Mesendoderm (in vitro differentiated cells): ENCODE data around the gene GTPBP2.

Source experiments
- DNase-seq: peaks from one replicate; pipeline ENCODE4 v3.0.0; 2013
- H2AK5ac ChIP-seq: 2 replicates; pipeline ENCODE4 v1.6.1; 2013; ENCODE audit warnings: low read length, inconsistent platforms
- H2BK120ac ChIP-seq: 2 replicates; pipeline ENCODE4 v1.6.1; 2013; ENCODE audit warnings: low read depth, mild to moderate bottlenecking, low read length, moderate library complexity, mixed read lengths
- H2BK15ac ChIP-seq: replicated peaks from 2 replicates; pipeline ENCODE4 v1.6.1; 2013; ENCODE audit warnings: low read depth, mild to moderate bottlenecking, moderate library complexity
- H2BK5ac ChIP-seq: 2 replicates; pipeline ENCODE4 v1.6.1; 2013; ENCODE audit warnings: low read length, inconsistent platforms
- H3K18ac ChIP-seq: 2 replicates; pipeline ENCODE4 v1.6.1; 2013; ENCODE audit warnings: mild to moderate bottlenecking, low read length, mixed read lengths
- H3K23ac ChIP-seq: one replicate; pipeline ENCODE4 v1.6.1; 2013; ENCODE audit warnings: low read length
- H3K27ac ChIP-seq: 2 replicates; pipeline ENCODE4 v1.5.1; 2013; ENCODE audit warnings: low read depth, mild to moderate bottlenecking, inconsistent platforms, low read length, moderate library complexity
- H3K27me3 ChIP-seq: 2 replicates; pipeline ENCODE4 v1.6.1; 2013; ENCODE audit warnings: low read length, control low read depth, mild to moderate bottlenecking, inconsistent platforms; ENCODE audit not compliant: insufficient read depth, poor library complexity
- H3K36me3 ChIP-seq: 2 replicates; pipeline ENCODE4 v1.6.1; 2013; ENCODE audit warnings: low read length, inconsistent platforms; ENCODE audit not compliant: control insufficient read depth, insufficient read depth
- H3K4ac ChIP-seq: one replicate; pipeline ENCODE4 v1.6.1; 2013; ENCODE audit warnings: low read depth, mild to moderate bottlenecking, low read length, moderate library complexity
- H3K4me1 ChIP-seq: 2 replicates; pipeline ENCODE4 v1.6.1; 2013; ENCODE audit warnings: low read depth, low read length, inconsistent platforms; ENCODE audit not compliant: control insufficient read depth
- H3K4me2 ChIP-seq: 2 replicates; pipeline ENCODE4 v1.6.1; 2013; ENCODE audit warnings: low read length
- H3K4me3 ChIP-seq: 2 replicates; pipeline ENCODE4 v1.5.1; 2013; ENCODE audit warnings: mild to moderate bottlenecking, low read length
- H3K56ac ChIP-seq: one replicate; pipeline ENCODE4 v1.6.1; 2013; ENCODE audit warnings: low read length
- H3K79me1 ChIP-seq: 2 replicates; pipeline ENCODE4 v1.6.1; 2013; ENCODE audit warnings: low read length, inconsistent platforms
- H3K79me2 ChIP-seq: 2 replicates; pipeline ENCODE4 v1.6.1; 2013; ENCODE audit warnings: mild to moderate bottlenecking, low read length; ENCODE audit not compliant: control insufficient read depth, insufficient read depth
- H3K9ac ChIP-seq: 2 replicates; pipeline ENCODE4 v1.6.1; 2013; ENCODE audit warnings: low read length, inconsistent platforms
- H4K5ac ChIP-seq: one replicate; pipeline ENCODE4 v1.6.1; 2013; ENCODE audit warnings: low read length
- H4K8ac ChIP-seq: one replicate; pipeline ENCODE4 v1.6.1; 2013; ENCODE audit warnings: low read depth, mild to moderate bottlenecking, control low read depth, low read length, moderate library complexity
- WGBS: extraction: QIAGEN DNeasy Blood & Tissue Kit; methylation state at CpG from one replicate; pipeline ENCODE4 v1.1.7; 2013; ENCODE audit warnings: low lambda C conversion rate, missing lambda C conversion rate; ENCODE audit not compliant: insufficient coverage; ENCODE audit errors: extremely low coverage; 5-methylcytosine and 5-hydroxymethylcytosine counted together

The GTPBP2 gene

DNA sequence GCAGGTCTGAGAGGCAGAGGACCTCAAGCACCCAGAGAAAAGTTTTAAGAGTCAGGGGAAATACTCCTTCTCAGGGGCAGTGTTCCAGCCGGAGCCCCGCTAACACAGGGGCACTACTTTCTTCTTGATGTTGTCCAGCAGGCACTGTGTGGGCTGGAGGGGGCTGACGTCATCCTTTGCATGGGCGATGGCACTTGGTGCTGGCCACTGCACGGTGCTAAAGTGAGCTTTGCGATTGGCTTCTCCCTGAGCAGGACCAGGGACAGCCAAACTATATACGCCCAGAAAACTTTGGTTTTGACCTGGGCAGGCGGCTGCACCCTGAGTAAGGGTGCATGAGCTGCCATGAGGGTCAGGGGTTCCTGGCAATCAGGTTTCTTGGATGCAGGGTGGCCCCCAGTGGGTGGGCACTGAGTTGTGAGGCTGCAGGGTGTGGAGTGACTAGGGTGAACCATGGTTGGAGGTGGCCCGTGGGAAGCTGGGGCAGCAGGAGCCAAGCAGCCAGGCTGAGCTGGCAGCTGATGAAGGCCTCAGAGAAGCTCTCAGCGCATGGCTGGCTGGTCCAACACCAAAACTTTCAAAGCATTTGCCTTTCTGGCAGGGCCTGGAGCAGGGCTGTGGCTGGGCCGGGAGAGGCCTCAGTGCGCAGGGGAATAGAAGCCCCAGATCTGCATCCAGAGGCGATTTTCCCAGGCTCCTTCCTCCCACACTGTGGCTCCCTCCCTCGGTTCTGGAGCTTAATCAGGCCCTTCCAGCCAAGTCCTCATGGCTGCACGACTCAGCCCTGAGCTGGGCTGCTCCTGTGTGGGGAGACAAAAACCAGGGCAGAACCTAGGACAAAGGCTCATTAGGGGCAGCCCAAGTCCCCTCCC, 40.2 kb upstream of the GTPBP2 start:
- no peak overlapping the region for H3K27ac ChIP-seq

DNA sequence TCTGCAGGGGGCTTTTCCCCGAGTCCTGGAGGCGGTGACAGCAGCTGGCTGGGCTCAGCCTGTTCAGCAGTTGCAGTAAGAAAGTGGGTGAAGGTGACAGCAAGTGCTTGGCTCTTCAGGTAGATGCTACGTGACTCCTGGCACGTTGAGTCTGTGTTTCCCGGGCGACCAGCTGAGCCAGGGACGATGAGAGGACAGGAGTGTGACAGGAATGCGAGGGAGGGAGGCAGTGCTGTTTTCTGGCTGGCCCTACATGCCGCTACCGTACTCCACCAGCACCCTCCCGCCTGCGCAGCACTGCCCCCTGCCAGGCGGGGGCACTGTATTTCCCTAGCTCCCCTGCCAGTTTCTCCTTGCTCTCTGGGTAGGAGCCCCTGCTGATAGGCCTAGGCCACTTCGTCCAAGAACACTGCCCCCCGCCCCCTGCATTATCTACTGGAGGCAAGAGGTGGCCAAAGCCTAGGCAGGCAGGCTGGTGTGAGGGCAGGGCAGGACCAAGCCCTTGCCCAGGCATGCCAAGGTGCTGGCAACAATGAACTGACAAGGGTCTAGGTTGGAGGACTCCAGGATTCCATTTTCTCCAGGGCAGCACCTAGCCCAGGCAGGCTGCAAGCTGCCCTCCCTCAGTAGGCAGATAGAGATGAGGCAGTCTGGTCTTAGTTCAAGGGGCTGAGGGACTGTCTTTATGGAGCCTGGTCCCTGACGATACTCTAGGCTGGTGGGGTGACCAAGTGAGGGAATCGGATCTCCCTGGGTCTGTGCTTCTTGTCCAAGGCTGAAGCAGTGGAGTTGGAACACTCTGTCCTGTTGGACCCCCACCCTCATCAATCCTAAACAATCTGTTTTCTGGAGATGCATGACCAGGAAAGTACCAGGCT, 39.3 kb upstream of the GTPBP2 start:
- peaks cover 3% of the 10 kb centered on the region for H3K36me3 ChIP-seq
- H3K4me2 ChIP-seq = no peak overlapping the region
- H3K23ac ChIP-seq = peak overlapping the region; percentile 74
- no peak overlapping the region for H3K4ac ChIP-seq
- no peaks in the 10 kb centered on the region for H3K79me2 ChIP-seq
- H3K4me1 ChIP-seq = peaks cover 15% of the 10 kb centered on the region
- peak; percentile 92 for DNase-seq
- no peaks in the 10 kb centered on the region for H3K27me3 ChIP-seq
- H2BK120ac ChIP-seq = no peak overlapping the region
- no peak overlapping the region for H4K8ac ChIP-seq
- H3K56ac ChIP-seq = peak overlapping the region; percentile 67
- H2BK15ac ChIP-seq = no peak overlapping the region
- no CpG with 5 or more reads among the region's 17 CpGs for WGBS
- H3K79me1 ChIP-seq = no peaks in the 10 kb centered on the region
- peak overlapping the region; percentile 45 for H2AK5ac ChIP-seq
- no peak overlapping the region for H4K5ac ChIP-seq
- H2BK5ac ChIP-seq = peak overlapping the region; percentile 25
- H3K9ac ChIP-seq = peak overlapping the region; percentile 45
- H3K27ac ChIP-seq = no peak overlapping the region
- H3K18ac ChIP-seq = no peak overlapping the region
- no peak overlapping the region for H3K4me3 ChIP-seq

More for the DNA sequence above, 40.2 kb upstream of the GTPBP2 start:
- no peak overlapping the region for H2AK5ac ChIP-seq
- DNase-seq = peak; percentile 59
- no peaks in the 10 kb centered on the region for H3K27me3 ChIP-seq
- WGBS = no CpG with 5 or more reads among the region's 15 CpGs
- H2BK120ac ChIP-seq = no peak overlapping the region
- no peak overlapping the region for H3K4me3 ChIP-seq
- no peak overlapping the region for H2BK15ac ChIP-seq
- no peaks in the 10 kb centered on the region for H3K79me1 ChIP-seq
- no peak overlapping the region for H3K4me2 ChIP-seq
- H3K23ac ChIP-seq = peak overlapping the region; percentile 74
- H3K18ac ChIP-seq = no peak overlapping the region
- H3K56ac ChIP-seq = peak overlapping the region; percentile 69
- peaks cover 8% of the 10 kb centered on the region for H3K36me3 ChIP-seq
- H3K4ac ChIP-seq = no peak overlapping the region
- no peaks in the 10 kb centered on the region for H3K79me2 ChIP-seq
- no peak overlapping the region for H4K8ac ChIP-seq
- no peak overlapping the region for H2BK5ac ChIP-seq
- H3K9ac ChIP-seq = peak overlapping the region; percentile 41
- no peak overlapping the region for H4K5ac ChIP-seq
- peaks cover 15% of the 10 kb centered on the region for H3K4me1 ChIP-seq

DNA sequence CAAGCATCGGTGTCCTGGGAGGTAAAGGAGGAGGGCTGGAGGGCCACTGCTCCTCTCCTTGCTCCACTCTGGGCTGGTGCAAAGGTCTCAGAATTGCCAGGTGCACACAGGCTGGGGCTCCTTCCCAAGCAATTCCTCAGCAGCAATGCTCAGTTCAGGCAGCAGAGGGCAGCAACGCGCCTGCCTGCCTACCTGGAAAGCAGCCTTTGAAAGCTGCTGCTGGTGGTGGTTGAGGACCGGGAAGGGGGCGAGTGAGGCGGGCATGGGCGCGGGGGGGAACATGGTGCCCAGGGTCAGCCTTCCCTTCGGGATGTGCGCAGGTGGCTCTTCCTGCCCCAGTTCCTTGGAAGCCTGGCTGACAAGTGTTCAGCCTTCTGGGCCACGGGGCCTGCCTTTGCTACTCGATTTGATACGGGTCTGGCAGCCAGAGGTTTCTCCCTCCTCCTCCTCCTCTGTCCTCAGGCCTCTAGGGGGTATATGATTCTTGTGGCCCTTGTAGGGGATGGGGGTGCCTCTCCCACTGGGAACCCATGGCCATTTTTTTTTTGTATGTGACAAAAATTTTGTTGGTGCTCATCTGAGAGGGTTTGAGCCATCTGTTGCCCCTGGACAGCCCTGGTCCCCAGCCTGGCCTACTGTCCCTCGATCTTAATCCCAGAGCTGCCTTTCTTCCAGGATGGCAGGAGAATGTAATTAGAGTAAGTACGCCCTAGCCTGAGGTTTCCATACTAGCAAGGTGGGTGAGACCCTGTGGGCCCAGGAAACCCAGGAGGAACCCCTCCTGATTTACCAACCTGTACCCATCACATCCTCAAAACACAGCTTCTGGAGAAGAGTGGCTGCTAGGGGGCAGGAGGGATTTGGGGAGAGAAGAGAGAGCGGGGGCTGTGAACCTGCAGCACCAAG, 38.4 kb upstream of the GTPBP2 start:
- Histone ChIP-seq H3K23ac (no peak overlapping the region), H3K79me2 (no peaks in the 10 kb centered on the region), H2BK15ac (no peak overlapping the region), H3K4me2 (peak overlapping the region; percentile 6), H3K4ac (no peak overlapping the region), H3K56ac (peak overlapping the region; percentile 50), H2AK5ac (no peak overlapping the region), H4K5ac (no peak overlapping the region), H3K27ac (no peak overlapping the region), H3K9ac (peak overlapping the region; percentile 28), H3K4me1 (peaks cover 15% of the 10 kb centered on the region), H3K36me3 (peaks cover 3% of the 10 kb centered on the region), H3K79me1 (no peaks in the 10 kb centered on the region), H2BK5ac (no peak overlapping the region), H3K4me3 (no peak overlapping the region), H3K18ac (no peak overlapping the region), H3K27me3 (no peaks in the 10 kb centered on the region), H4K8ac (no peak overlapping the region), H2BK120ac (no peak overlapping the region)
- peak; percentile 80 for DNase-seq
- WGBS = no CpG with 5 or more reads among the region's 16 CpGs

DNA sequence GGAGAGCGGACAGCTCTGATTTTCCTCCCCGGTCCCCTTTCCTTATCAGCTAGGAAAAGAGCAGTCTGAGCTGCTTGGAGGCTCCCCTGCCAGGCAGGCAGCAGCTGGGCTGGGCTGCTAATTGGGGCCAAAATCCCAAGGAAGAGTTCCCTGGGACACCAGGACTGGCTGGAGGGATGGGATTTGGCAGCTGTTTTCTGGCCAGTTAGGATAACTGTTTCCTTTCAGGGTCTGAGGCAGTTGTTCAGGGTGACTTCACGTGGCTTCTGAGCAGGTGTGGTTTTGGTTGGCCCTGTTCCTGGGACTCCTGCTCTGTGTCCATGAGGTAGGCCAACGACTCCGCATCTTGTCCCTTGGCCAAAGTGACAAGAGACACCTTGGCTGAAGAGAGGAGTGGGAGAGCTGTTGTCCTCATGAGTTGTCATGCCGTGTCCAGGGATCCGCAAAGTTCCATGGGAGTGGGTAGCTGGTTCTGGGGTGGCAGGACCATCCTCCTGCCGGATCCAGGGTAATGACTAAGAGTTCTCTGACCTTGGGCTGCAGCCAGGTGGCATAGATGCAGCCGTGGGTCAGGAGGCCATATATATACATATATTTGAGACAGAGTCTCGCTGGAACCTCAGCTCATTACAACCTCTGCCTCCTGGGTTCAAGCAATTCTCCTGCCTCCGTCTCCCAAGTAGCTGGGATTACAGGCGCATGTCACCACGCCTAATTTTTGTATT, 37.3 kb upstream of the GTPBP2 start:
- DNase-seq = peak; percentile 13
- H3K56ac ChIP-seq = no peak overlapping the region

DNA sequence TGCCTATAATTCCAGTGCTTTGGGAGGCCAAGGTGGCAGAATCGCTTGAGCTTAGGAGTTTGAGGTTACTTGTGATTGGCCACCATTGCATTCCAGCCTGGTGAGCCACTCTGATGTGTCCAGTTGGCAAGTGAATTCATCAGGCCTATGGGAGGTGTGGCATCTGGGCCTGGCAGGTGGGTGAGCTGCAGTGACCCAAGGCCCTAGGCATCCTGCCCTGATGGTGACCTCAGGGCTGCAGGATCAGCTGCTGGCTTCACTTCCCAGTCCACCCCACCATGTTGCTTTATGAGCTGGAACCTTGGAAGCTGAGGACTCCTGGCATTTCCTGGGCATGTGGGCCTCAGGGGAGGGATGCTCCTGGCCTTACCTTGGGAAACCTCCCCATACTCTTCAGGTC, 36.3 kb upstream of the GTPBP2 start:
- Histone ChIP-seq H3K79me2 (no peaks in the 10 kb centered on the region), H4K8ac (no peak overlapping the region), H3K56ac (no peak overlapping the region), H3K27me3 (no peaks in the 10 kb centered on the region), H3K4me2 (no peak overlapping the region), H3K4me1 (peaks cover 15% of the 10 kb centered on the region), H2AK5ac (no peak overlapping the region), H3K23ac (no peak overlapping the region), H4K5ac (no peak overlapping the region), H3K4ac (no peak overlapping the region), H3K4me3 (no peak overlapping the region), H2BK5ac (no peak overlapping the region), H3K18ac (no peak overlapping the region), H2BK120ac (no peak overlapping the region), H3K27ac (no peak overlapping the region), H3K9ac (no peak overlapping the region), H3K79me1 (no peaks in the 10 kb centered on the region), H3K36me3 (no peaks in the 10 kb centered on the region), H2BK15ac (no peak overlapping the region)
- peak; percentile 11 for DNase-seq
- WGBS = no CpG with 5 or more reads among the region's 1 CpG

More for the DNA sequence above, 37.3 kb upstream of the GTPBP2 start:
- no peak overlapping the region for H3K4ac ChIP-seq
- no peaks in the 10 kb centered on the region for H3K27me3 ChIP-seq
- H3K4me2 ChIP-seq = no peak overlapping the region
- H3K4me3 ChIP-seq = no peak overlapping the region
- H4K5ac ChIP-seq = no peak overlapping the region
- no peak overlapping the region for H3K18ac ChIP-seq
- no peak overlapping the region for H3K9ac ChIP-seq
- peaks cover 15% of the 10 kb centered on the region for H3K4me1 ChIP-seq
- H3K79me2 ChIP-seq = no peaks in the 10 kb centered on the region
- no CpG with 5 or more reads among the region's 13 CpGs for WGBS
- no peaks in the 10 kb centered on the region for H3K79me1 ChIP-seq
- peaks cover 1% of the 10 kb centered on the region for H3K36me3 ChIP-seq
- H4K8ac ChIP-seq = no peak overlapping the region
- no peak overlapping the region for H2BK120ac ChIP-seq
- H2BK15ac ChIP-seq = no peak overlapping the region
- no peak overlapping the region for H3K27ac ChIP-seq
- H3K23ac ChIP-seq = no peak overlapping the region
- no peak overlapping the region for H2AK5ac ChIP-seq
- no peak overlapping the region for H2BK5ac ChIP-seq
